K562 (cell line): ENCODE data around the gene NPB. TPM values are rescaled to one million over a fixed set of nuclear protein-coding genes. Genes with fewer than 3 reads are reported as not detected.

Experiments used
- ARHGAP35 ChIP-seq: fragments of 450-650 bp; IDR thresholded peaks from 2 replicates; pipeline ENCODE4 v1.6.1; 2018; ENCODE audit not compliant: partially characterized antibody
- CBFA2T3 ChIP-seq: fragments of 450-650 bp; IDR thresholded peaks from 2 replicates; pipeline ENCODE4 v1.6.1; 2017
- CHD2 ChIP-seq: IDR thresholded peaks from 2 replicates; pipeline ENCODE4 v1.6.1; 2011; ENCODE audit warnings: low read depth, low read length
- ESRRB ChIP-seq: fragments of 250-450 bp; sonication (Bioruptor Pico); IDR thresholded peaks from 2 replicates; pipeline ENCODE4 v1.5.0; 2020; ENCODE audit warnings: mild to moderate bottlenecking, moderate library complexity, borderline replicate concordance
- FOXK1 ChIP-seq: sonication (generic); formaldehyde crosslinking; IDR thresholded peaks from 2 replicates; pipeline ENCODE4 v1.8.0; 2022; ENCODE audit warnings: missing genetic modification reagents, mild to moderate bottlenecking, borderline replicate concordance
- KDM4B ChIP-seq, 2 experiments: fragments of 450-650 bp in 1 of 2; sonication (generic) in 1 of 2; IDR thresholded peaks; 2 replicates each; pipeline ENCODE4 v1.6.1; 2016 to 2017; ENCODE audit warnings: borderline replicate concordance in 2 of 2, antibody characterized with exemption in 1 of 2, low read depth in 1 of 2, mild to moderate bottlenecking in 1 of 2
- KDM5B ChIP-seq: fragments of 200-600 bp; sonication (generic); IDR thresholded peaks from 2 replicates; pipeline ENCODE4 v1.6.1; 2012; ENCODE audit warnings: low read depth, mild to moderate bottlenecking, moderate library complexity, low read length, control low read depth, inconsistent platforms; ENCODE audit not compliant: insufficient replicate concordance
- MBD2 ChIP-seq: sonication (generic); IDR thresholded peaks from 2 replicates; pipeline ENCODE4 v1.6.1; 2016; ENCODE audit warnings: low read depth, borderline replicate concordance
- POLR2A ChIP-seq: fragments of 450-650 bp; conservative IDR thresholded peaks from 2 replicates; pipeline ENCODE4 v1.6.1; 2016
- POU5F1 ChIP-seq: fragments of 150-350 bp; IDR thresholded peaks from 2 replicates; pipeline ENCODE4 v1.6.1; 2014; ENCODE audit warnings: borderline replicate concordance, low read length, low read depth, mild to moderate bottlenecking; ENCODE audit not compliant: partially characterized antibody
- RBFOX2 ChIP-seq: fragments of 200-400 bp; formaldehyde crosslinking; IDR thresholded peaks from 2 replicates; pipeline ENCODE4 v1.6.1; 2017; ENCODE audit warnings: low read depth, mild to moderate bottlenecking, low read length, moderate library complexity
- SAFB2 ChIP-seq: fragments of 200-400 bp; formaldehyde crosslinking; IDR thresholded peaks from 2 replicates; pipeline ENCODE4 v1.6.1; 2018; ENCODE audit warnings: borderline replicate concordance, low read length, low read depth, moderate library complexity; ENCODE audit not compliant: severe bottlenecking
- SAP30 ChIP-seq: fragments of 200-600 bp; sonication (generic); IDR thresholded peaks from 2 replicates; pipeline ENCODE4 v1.6.1; 2012; ENCODE audit warnings: borderline replicate concordance, low read depth, mild to moderate bottlenecking, moderate library complexity, low read length, control low read depth, inconsistent platforms; ENCODE audit not compliant: insufficient read depth, poor library complexity, severe bottlenecking
- SMAD2 ChIP-seq: fragments of 150-350 bp; IDR thresholded peaks from 2 replicates; pipeline ENCODE4 v1.6.1; 2014; ENCODE audit warnings: low read depth, mild to moderate bottlenecking, low read length
- SUPT5H ChIP-seq: fragments of 450-650 bp; IDR thresholded peaks from 2 replicates; pipeline ENCODE4 v1.6.1; 2016
- TRIM28 ChIP-seq: fragments of 450-650 bp; IDR thresholded peaks from 2 replicates; pipeline ENCODE4 v1.6.1; 2017
- YY1 ChIP-seq, 3 experiments: IDR thresholded peaks; 2 replicates each; pipeline ENCODE4 v1.6.1; 2011; ENCODE audit warnings: low read length in 2 of 3, mild to moderate bottlenecking in 2 of 3, moderate library complexity in 2 of 3, borderline replicate concordance in 1 of 3, control low read depth in 1 of 3, low read depth in 1 of 3; ENCODE audit not compliant: insufficient read depth in 3 of 3, insufficient replicate concordance in 2 of 3, control insufficient read depth in 1 of 3, insufficient read length in 1 of 3; ENCODE audit errors: extremely low read depth in 1 of 3
- ZNF224 ChIP-seq: sonication (generic); formaldehyde crosslinking; IDR thresholded peaks from 2 replicates; pipeline ENCODE4 v1.8.0; 2022; ENCODE audit warnings: mild to moderate bottlenecking, missing genetic modification reagents
- ZNF239 ChIP-seq: fragments of 250-450 bp; sonication (Bioruptor Pico); IDR thresholded peaks from 2 replicates; pipeline ENCODE4 v1.4.0; 2020; ENCODE audit warnings: mild to moderate bottlenecking
- ZNF263 ChIP-seq: sonication (generic); formaldehyde crosslinking; IDR thresholded peaks from 2 replicates; pipeline ENCODE4 v1.8.0; 2022; ENCODE audit warnings: mild to moderate bottlenecking, missing genetic modification reagents, borderline replicate concordance
- ZNF764 ChIP-seq: fragments of 250-450 bp; sonication (Bioruptor Pico); IDR thresholded peaks from 2 replicates; pipeline ENCODE4 v1.4.0; 2020; ENCODE audit warnings: low read depth, mild to moderate bottlenecking, moderate library complexity
- ZNF766 ChIP-seq: fragments of 200-800 bp; sonication (Bioruptor generic); conservative IDR thresholded peaks from 2 replicates; pipeline ENCODE4 v1.6.1; 2016; ENCODE audit warnings: missing genetic modification characterization, missing compliant biosample characterization
- ZNF785 ChIP-seq: fragments of 250-450 bp; sonication (Bioruptor Pico); IDR thresholded peaks from 2 replicates; pipeline ENCODE4 v1.4.0; 2020; ENCODE audit warnings: mild to moderate bottlenecking
- ZNF79 ChIP-seq: fragments of 250-450 bp; sonication (Bioruptor Pico); IDR thresholded peaks from 2 replicates; pipeline ENCODE4 v1.4.0; 2020; ENCODE audit warnings: low read depth, mild to moderate bottlenecking, moderate library complexity
- polyA plus RNA-seq, 8 experiments: library from polyadenylated mRNA; depleted of rRNA in 4 of 8; stranded (reverse) in 5 of 8; unstranded in 3 of 8; fragments of >200 nt; fragmentation: Nextera tagmentation in 2 of 8; fragmentation: Illumina TruSeq in 1 of 8; extraction: Ambion mirVana in 2 of 8; extraction: Trizol in 1 of 8; gene quantifications; 2 replicates each; pipeline versions ENCODE4 v1.2.1 to v1.2.3, GENCODE V29; 2011 to 2014; ENCODE audit warnings: inconsistent platforms in 1 of 8, missing spikeins in 1 of 8
- total RNA-seq, 7 experiments: library from RNA; depleted of rRNA in 6 of 7; stranded (reverse); fragments of >200 nt in 6 of 7; fragmentation: Illumina TruSeq in 2 of 7; extraction: Trizol in 2 of 7; gene quantifications; 2 replicates each; pipeline versions ENCODE4 v1.2.1 to v1.2.3, GENCODE V29; 2011 to 2021; ENCODE audit warnings: low replicate concordance in 1 of 7
- TF ChIP-seq, protein P1 (sequence below): fragments of 250-450 bp; sonication (Bioruptor Pico); IDR thresholded peaks from 2 replicates; pipeline ENCODE4 v1.5.0; 2021
- TF ChIP-seq, protein P2 (sequence below): IDR thresholded peaks from 2 replicates; pipeline ENCODE4 v1.6.1; 2014; ENCODE audit warnings: antibody characterized with exemption

Gene NPB
- total and polyA plus RNA-seq, 9 of the 15 experiments (the other 6 are each of a cell fraction or from before 2014, with no cell fraction given) = 0.03 to 0.61 (median 0.14) TPM; not detected in 2

DNA sequence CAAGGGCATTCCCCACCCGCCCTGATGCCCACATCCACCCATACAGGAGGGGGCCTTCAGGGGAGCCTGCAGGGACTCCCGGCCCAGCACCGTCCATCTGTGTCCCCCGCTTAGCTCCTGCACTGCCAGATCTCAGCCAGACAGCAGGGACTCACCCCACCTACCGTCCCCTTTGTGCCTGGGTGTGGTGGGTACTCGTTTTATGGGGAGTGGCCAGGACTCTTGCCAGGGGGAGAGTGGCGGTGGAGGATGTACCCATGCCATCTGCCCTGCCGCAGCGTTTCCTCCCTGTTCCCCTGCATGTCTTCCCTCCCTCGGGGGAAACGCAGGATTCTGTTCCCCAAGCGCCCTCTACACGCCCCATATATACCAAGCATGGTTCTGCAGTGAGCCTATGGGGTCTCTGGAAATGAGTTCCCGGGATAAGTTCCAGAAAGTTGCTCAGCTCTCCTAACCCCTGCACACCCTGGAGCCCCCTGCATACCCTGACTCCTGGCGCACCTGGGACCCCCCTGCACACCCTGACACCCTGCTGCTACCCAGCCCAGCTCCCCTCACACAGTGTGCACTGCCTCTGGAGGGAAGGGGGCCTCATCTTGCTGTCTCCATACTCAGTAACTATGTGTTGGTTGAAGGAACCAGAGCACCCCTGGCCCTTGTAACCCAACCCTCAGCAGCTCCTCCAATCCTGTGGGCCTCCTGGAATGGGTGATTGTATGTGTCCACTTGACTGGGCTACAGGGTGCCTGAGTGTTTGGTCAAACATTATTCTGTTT, 29.7 kb downstream of the NPB start (continued):
- TF ChIP-seq YY1 (IDR thresholded peaks at IDR 0.05; ENCODE audit: borderline replicate concordance in 1 of 3, control insufficient read depth in 1 of 3, extremely low read depth in 1 of 3, insufficient read depth in 3 of 3, insufficient read length in 1 of 3, insufficient replicate concordance in 2 of 3, low read depth in 1 of 3, low read length in 2 of 3) = no peak
- TF ChIP-seq, protein P1, sequence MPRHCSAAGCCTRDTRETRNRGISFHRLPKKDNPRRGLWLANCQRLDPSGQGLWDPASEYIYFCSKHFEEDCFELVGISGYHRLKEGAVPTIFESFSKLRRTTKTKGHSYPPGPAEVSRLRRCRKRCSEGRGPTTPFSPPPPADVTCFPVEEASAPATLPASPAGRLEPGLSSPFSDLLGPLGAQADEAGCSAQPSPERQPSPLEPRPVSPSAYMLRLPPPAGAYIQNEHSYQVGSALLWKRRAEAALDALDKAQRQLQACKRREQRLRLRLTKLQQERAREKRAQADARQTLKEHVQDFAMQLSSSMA (CRISPR knock-in tag) = 0 out of 2 replicates have a peak, but pooled peaks have one; percentile 24
- TF ChIP-seq ZNF766 (CRISPR knock-in tag) = no peak
- TF ChIP-seq ZNF263 = peak; percentile 9; the same call in 1 of the 2 replicates
- TF ChIP-seq ZNF224 = no peak
- TF ChIP-seq POLR2A = peak; percentile 72
- TF ChIP-seq ESRRB (CRISPR knock-in tag) = no peak
- TF ChIP-seq SAFB2 = no peak
- TF ChIP-seq RBFOX2 = 0 out of 2 replicates have a peak, but pooled peaks have one; percentile 29
- TF ChIP-seq CBFA2T3 = no peak
- TF ChIP-seq CHD2 = peak; percentile 26; the same call in 1 of the 2 replicates
- no peak for TF ChIP-seq KDM4B (IDR thresholded peaks at IDR 0.05; ENCODE audit: borderline replicate concordance in 2 of 2, low read depth in 1 of 2)
- TF ChIP-seq, protein P2, sequence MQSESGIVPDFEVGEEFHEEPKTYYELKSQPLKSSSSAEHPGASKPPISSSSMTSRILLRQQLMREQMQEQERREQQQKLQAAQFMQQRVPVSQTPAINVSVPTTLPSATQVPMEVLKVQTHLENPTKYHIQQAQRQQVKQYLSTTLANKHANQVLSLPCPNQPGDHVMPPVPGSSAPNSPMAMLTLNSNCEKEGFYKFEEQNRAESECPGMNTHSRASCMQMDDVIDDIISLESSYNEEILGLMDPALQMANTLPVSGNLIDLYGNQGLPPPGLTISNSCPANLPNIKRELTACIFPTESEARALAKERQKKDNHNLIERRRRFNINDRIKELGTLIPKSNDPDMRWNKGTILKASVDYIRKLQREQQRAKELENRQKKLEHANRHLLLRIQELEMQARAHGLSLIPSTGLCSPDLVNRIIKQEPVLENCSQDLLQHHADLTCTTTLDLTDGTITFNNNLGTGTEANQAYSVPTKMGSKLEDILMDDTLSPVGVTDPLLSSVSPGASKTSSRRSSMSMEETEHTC = no peak
- TF ChIP-seq SUPT5H = peak; percentile 67
- TF ChIP-seq ZNF79 (CRISPR knock-in tag) = no peak
- TF ChIP-seq ZNF785 (CRISPR knock-in tag) = no peak
- no peak for TF ChIP-seq TRIM28
- no peak for TF ChIP-seq ARHGAP35
- no peak for TF ChIP-seq SMAD2
- TF ChIP-seq FOXK1 (CRISPR knock-in tag) = no peak
- TF ChIP-seq KDM5B = peak; percentile 28
- no peak for TF ChIP-seq ZNF764 (CRISPR knock-in tag)
- TF ChIP-seq POU5F1 = no peak
- no peak for TF ChIP-seq ZNF239 (CRISPR knock-in tag)
- TF ChIP-seq MBD2 = 0 out of 2 replicates have a peak, but pooled peaks have one; percentile 27
- no peak for TF ChIP-seq SAP30
